Fibroblast of skin of scalp (primary cell): ENCODE results near the gene TMLHE.
"Not testable (repeated sequence)": the region's sequence is repeated elsewhere in the genome, so short reads cannot be mapped to it uniquely, and the experiment has no call there.

Source experiments
- DNase-seq: peaks from one replicate; pipeline ENCODE4 v3.0.0-alpha.2; 2013

Gene TMLHE

DNA sequence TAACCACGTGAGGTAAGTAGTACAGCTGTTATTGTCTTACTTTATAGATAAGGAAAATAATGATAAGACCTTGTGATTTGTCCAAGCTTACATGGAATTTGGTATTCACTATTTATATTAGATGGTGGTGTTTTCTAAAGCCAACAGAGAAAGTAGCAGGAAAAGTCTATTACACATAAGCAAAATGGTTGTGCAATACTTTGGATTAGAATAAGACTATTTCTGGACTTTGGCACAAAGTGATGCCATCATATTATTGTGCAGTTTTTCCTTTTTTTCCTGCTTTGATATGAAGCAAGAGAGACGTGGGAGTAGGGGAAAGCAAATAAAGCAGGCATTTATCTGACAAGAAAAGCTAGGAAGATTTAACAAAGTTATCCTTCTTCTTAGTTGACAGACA lies 117.6 kb downstream of the TMLHE start:
- not testable (repeated sequence) for DNase-seq

DNA sequence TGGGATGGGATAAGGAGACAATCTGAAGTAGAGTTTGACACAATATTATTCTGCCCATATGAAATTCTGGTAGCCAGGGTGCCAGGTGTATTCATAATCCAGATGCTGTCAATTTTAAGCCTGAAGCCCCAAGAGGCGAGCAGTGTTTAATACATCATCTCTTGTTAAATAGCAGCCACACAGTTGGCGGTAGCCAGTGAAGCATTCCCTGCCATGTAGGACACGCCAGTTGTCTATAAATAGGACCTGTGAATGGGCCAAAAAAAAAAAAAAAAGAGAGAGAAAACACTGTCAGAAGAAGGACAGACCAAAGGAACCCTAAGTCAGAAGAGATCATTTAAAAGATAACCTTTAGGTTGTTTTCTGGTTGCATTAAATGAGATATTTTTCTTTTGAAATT lies 121.3 kb downstream of the TMLHE start:
- not testable (repeated sequence) for DNase-seq

DNA sequence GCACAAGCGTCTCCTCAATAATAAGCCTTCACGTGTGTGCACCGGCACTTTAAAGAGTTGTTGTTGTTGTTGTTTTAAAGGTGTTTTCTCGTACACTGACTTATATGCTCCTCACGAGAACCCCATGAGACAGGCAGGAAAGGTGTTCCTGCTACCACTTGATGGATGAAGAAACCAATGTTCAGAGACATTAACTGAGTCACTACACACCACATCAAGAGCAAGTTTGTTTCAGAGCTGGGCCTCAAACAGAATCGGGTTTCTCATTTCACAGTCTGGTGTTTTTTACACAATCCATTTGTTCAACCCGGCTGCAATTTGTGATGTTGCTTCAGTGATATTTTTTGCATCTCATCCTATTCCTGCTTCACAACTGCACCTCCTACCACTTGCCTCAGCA lies 135.6 kb downstream of the TMLHE start:
- not testable (repeated sequence) for DNase-seq

DNA sequence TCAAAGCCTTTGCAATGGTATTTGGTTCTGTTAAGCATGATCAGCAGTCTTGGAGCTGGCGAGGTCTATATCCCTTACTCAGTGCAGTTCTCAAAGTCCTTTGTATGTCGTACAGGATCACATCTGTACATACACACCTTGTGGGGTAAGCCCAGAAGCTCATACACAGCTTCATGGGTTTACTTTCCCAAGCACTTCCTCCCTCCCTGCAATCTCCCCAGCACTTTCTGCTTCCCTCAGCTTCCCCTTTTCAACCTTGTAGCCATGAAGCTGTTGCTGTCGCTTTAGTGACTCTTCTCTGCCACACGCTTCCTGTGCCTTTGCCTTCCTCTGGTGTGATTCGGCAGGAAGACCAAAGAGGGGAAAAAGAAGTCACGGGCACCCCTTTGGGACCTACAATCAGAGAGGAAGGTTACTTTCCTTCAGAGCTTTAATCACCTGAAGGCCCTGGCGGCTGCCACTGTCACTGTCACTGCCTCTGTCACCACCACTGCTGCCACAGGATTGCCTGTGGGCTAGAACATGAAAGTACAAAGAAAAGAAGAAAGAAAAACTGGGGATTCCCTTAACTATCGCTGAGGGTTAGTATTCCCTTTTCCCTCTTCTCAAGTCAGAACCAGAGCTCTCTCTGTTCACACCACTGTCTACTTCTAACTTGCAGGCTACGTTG lies 146.3 kb downstream of the TMLHE start:
- not testable (repeated sequence) for DNase-seq

DNA sequence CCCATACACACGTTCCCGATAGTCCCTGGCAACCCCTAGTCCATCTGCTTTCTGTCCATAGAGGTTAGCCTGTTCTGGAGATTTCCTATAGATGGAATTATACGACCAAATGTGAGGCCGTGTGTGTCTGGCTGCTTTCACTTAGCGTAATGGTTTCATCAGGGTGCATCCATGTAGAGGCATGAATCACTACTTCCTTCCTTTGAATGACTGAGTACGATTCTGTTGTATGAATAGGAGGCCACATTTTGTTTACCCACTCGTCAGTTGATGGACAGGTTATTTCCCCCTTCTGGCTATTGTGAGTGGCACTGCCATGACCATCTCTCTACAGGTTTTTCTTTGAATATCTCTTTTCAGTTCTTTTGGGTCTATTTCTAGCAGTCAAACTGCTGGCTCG lies 152.3 kb downstream of the TMLHE start:
- DNase-seq: not testable (repeated sequence)

DNA sequence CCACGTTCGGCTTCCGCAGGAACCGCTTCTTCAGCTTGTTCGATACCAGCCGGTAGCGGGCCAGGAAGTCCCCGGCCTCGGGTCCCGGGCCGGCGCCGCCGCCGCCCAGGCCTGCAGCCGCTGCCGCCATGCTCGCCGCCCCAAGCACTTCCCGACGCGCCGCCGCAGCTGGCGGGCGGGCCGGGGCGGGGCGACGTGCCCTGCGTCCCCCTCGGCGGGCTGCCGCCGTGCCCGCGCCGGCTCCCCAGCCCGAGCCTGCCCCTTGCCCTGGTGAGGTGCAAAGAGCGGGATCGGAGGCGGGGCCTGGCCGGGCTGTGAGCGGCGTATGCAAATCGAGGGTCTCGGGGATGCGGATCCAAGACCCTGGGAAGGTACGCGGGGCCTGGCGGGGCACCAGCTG lies 154.3 kb downstream of the TMLHE start, which contains the start of gene F8A3:
Gene F8A3, minus strand, starts transcription at position 150 of the 400 bp plus-strand sequence. Its CDS starts 20 bp downstream, at position 130.
- not testable (repeated sequence) for DNase-seq

DNA sequence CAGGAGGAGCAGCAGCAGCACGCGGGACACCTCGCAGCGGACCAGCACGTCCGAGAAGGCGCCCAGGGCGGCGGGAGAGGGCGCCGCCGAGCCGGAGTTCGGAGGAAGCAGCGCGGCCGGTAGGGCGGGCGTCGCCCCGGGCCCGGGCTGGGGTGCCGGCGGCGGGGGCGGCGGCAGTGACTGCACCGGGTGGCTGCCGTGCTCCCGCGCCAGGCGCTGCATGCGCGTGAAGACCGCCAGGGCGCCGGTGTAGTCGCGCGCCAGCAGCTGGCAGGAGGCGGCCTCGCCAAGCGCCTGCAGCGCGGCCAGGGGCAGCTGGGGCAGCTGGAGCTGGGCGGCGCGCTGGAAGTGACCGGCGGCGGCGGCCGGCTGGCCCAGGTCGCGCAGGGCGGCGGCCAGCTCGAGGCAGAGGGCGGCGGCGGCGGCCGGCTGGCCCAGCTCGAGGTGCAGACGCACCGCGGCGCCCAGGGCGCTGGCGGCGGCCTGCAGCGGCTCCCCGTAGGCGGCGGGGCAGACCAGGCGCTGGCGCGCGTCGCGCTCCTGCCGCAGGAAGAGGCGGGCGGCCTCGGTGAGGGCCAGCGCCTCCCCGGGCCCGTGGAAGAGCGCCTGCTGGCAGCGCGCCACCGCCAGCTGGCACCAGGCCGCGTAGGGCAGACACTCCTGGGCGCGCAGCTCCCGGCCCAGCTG lies 154.8 kb downstream of the TMLHE start:
- not testable (repeated sequence) for DNase-seq

DNA sequence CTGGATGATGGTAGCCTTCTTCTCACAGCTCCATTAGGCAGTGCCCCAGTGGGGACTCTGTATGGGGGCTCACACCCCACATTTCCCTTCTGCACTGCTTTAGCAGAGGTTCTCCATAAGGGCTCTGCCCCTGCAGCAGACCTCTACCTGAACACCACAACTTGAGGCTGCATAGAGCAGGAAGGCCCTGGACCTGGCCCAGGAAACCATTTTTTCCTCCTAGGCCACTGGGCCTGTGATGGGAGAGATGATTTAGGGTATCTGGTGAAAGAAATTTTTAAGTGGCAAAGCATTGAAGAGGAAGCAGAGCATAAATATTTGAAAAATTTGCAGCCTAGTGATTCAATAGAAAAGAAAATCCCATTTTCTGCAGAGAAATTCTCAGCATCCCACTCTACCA lies 171.7 kb downstream of the TMLHE start:
- no peak for DNase-seq
